ENCODE data around the gene RBPMS2.
A peak's percentile ranks its signal among the peaks of the same experiment; 100 is the strongest.

The RBPMS2 gene

DNA sequence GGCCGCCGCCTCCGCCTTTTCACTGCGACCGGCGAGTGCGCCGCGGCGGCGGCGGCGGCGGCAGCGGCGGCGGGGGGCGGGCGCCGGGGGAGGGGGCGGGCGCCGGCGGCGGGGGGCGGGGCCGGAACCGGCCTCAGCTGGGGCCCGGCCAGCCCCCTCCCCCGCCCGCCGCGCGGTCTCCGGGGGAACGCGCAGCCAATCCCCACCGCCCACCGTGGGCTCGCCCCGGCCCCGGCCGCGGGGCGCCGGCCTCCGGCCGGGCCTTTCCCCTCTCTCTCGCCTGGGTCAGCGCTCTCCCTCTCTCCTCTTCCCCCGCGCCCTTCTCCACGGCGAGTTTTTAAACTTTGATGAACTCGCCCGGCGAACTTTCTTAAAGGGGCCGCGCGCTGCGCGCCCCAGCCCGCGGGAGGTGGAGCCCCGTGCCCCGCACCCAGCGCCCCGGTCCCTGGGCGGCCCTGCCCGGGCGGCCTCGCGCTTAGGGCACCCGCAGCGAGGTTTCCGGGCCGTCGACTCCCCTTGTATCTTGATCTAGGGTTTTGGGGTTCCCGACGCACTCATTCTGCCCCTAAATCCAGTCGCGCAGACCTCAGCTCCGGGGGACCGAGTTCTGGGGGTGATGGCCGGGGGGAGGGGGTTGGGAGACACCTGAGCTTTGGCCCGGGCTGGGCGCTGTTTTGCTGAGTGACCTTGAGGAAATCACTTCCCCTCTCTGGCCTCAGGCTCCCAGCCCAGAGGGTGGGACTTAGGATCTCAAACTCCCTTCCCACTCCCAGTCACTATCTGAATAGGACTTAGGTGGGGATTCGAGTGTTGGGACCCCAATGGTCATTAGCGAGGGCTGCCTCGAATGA lies at the start of gene RBPMS2:
TSS of gene RBPMS2 (minus strand) at position 39 of the 851 bp plus-strand sequence. CDS start 270 bp downstream, outside the sequence.
- CTCF ChIA-PET: no interaction called here
- H3K27ac ChIP-seq (ENCODE audit: extremely low read depth, low read depth, low read length): peak within 1 kb of the TSS; percentile 62; the same call in 1 of the 2 replicates

DNA sequence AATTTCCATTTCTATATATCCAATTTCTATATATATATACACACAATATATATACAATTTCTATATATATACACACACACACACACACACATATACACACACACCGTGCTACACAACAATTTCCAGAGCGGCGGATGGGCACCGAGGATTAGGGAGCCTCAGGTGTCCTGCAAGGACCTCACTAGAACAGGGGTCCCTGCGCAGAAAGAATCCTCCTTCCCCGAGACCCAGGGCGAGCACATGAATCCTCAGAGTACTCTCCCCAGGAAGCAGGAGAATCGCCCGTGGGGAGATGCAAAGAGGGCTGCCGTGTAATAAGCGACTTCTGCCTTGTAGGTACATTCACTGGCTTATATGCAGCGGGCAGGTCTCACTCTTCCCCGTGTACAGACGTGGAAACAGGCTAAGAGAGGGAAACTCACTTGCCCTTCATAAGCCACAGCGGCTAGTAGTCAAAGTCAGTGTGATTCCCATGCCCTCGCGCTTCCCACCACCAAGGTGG lies 49.6 kb upstream of the RBPMS2 start:
- ChIA-PET CTCF (no interaction called here), POLR2A (interaction anchor here (0.7 to 1.7 kb wide), 7 partner anchors 8 to 41 kb away, joined by 3 to 16 read pairs (median 3); no protein-coding TSS in a partner anchor)
- no peak overlapping the region for H3K27ac ChIP-seq (ENCODE audit: extremely low read depth, low read depth, low read length)
- peak overlapping the region; percentile 67 for H3K4me3 ChIP-seq (ENCODE audit: low read depth, low read length)
- H3K36me3 ChIP-seq (ENCODE audit: control insufficient read depth in 2 of 2, insufficient read depth in 1 of 2, low read length in 2 of 2): peaks cover 0 to 20% of the 10 kb centered on the region in 2 experiments; a peak in 1 of 3 replicates
- no peaks in the 10 kb centered on the region for H3K9me3 ChIP-seq (ENCODE audit: control insufficient read depth, insufficient read depth, low read depth, low read length)
- H3K4me1 ChIP-seq (ENCODE audit: control insufficient read depth, insufficient read depth, low read length): no peaks in the 10 kb centered on the region; the same call in 1 of the 2 replicates
- TF ChIP-seq ZNF830 (tag by site-specific recombination; IDR thresholded peaks at IDR 0.05; ENCODE audit: low read depth) (no peak), ZNF266 (tag by site-specific recombination; IDR thresholded peaks at IDR 0.05; ENCODE audit: low read depth) (no peak), ZNF140 (tag by site-specific recombination; IDR thresholded peaks at IDR 0.05) (no peak), ZNF768 (tag by site-specific recombination; IDR thresholded peaks at IDR 0.05) (no peak), ZNF133 (tag by site-specific recombination; IDR thresholded peaks at IDR 0.05) (no peak), ZNF223 (tag by site-specific recombination; IDR thresholded peaks at IDR 0.05) (no peak)

More for the DNA sequence above, at the start of gene RBPMS2:
- Histone ChIP-seq H3K9me3 (ENCODE audit: control insufficient read depth, insufficient read depth, low read depth, low read length) (no peaks in the 10 kb centered on the region), H3K36me3 (ENCODE audit: control insufficient read depth in 2 of 2, insufficient read depth in 1 of 2, low read length in 2 of 2) (no peaks in the 10 kb centered on the region), H3K4me1 (ENCODE audit: control insufficient read depth, insufficient read depth, low read length) (no peaks in the 10 kb centered on the region), H3K4me3 (ENCODE audit: low read depth, low read length) (peak within 1 kb of the TSS; percentile 51)
- TF ChIP-seq ZNF26 (tag by site-specific recombination; IDR thresholded peaks at IDR 0.05) (no peak), ZBTB26 (tag by site-specific recombination; optimal IDR thresholded peaks at IDR 0.05) (peak; percentile 30)
- POLR2A ChIA-PET: no interaction called here

GRCh38 chr15:64816452-64816851 lies 41.1 kb upstream of the RBPMS2 start:
- Histone ChIP-seq H3K36me3 (ENCODE audit: control insufficient read depth in 2 of 2, insufficient read depth in 1 of 2, low read length in 2 of 2) (peaks cover 0 to 32% of the 10 kb centered on the region in 2 experiments; a peak in 1 of 3 replicates), H3K4me3 (ENCODE audit: low read depth, low read length) (no peak overlapping the region), H3K9me3 (ENCODE audit: control insufficient read depth, insufficient read depth, low read depth, low read length) (no peaks in the 10 kb centered on the region), H3K4me1 (ENCODE audit: control insufficient read depth, insufficient read depth, low read length) (no peaks in the 10 kb centered on the region), H3K27ac (ENCODE audit: extremely low read depth, low read depth, low read length) (no peak overlapping the region)
- CTCF ChIA-PET: no interaction called here
- POLR2A ChIA-PET: interaction anchor here (0.9 to 2.2 kb wide), 2 partner anchors 9 kb away, joined by 3 to 5 read pairs; partner anchors contain the start of gene PIF1
- TF ChIP-seq ZNF830 (tag by site-specific recombination; IDR thresholded peaks at IDR 0.05; ENCODE audit: low read depth): no peak
- TF ChIP-seq EGR2 (tag by site-specific recombination; IDR thresholded peaks at IDR 0.05; ENCODE audit: low read depth): no peak
- no peak for TF ChIP-seq ZNF354C (tag by site-specific recombination; IDR thresholded peaks at IDR 0.05; ENCODE audit: borderline replicate concordance, low read depth)
- no peak for TF ChIP-seq ZNF488 (tag by site-specific recombination; IDR thresholded peaks at IDR 0.05)
- TF ChIP-seq, protein P1, sequence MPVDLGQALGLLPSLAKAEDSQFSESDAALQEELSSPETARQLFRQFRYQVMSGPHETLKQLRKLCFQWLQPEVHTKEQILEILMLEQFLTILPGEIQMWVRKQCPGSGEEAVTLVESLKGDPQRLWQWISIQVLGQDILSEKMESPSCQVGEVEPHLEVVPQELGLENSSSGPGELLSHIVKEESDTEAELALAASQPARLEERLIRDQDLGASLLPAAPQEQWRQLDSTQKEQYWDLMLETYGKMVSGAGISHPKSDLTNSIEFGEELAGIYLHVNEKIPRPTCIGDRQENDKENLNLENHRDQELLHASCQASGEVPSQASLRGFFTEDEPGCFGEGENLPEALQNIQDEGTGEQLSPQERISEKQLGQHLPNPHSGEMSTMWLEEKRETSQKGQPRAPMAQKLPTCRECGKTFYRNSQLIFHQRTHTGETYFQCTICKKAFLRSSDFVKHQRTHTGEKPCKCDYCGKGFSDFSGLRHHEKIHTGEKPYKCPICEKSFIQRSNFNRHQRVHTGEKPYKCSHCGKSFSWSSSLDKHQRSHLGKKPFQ (tag by site-specific recombination; IDR thresholded peaks at IDR 0.05): no peak
- no peak for TF ChIP-seq BCL11B (tag by site-specific recombination; IDR thresholded peaks at IDR 0.05; ENCODE audit: low read depth)
- TF ChIP-seq ZNF433 (tag by site-specific recombination; IDR thresholded peaks at IDR 0.05; ENCODE audit: low read depth): no peak
- TF ChIP-seq KLF17 (tag by site-specific recombination; IDR thresholded peaks at IDR 0.05): no peak
- TF ChIP-seq ZNF426 (tag by site-specific recombination; IDR thresholded peaks at IDR 0.05): no peak
- TF ChIP-seq SP3 (tag by site-specific recombination; IDR thresholded peaks at IDR 0.05): no peak
- no peak for TF ChIP-seq ZBTB1 (tag by site-specific recombination; IDR thresholded peaks at IDR 0.05)
- no peak for TF ChIP-seq ZNF23 (tag by site-specific recombination; IDR thresholded peaks at IDR 0.05; ENCODE audit: borderline replicate concordance)
- TF ChIP-seq ZNF350 (tag by site-specific recombination; IDR thresholded peaks at IDR 0.05): no peak
- no peak for TF ChIP-seq ZNF157 (tag by site-specific recombination; IDR thresholded peaks at IDR 0.05)
- no peak for TF ChIP-seq ZNF175 (tag by site-specific recombination; IDR thresholded peaks at IDR 0.05)
- TF ChIP-seq ZNF530 (tag by site-specific recombination; IDR thresholded peaks at IDR 0.05; ENCODE audit: low read depth): no peak
- TF ChIP-seq ZNF10 (tag by site-specific recombination; IDR thresholded peaks at IDR 0.05): no peak
